Measurements from ENCODE around the gene SOCS2. TPM values are rescaled to one million over a fixed set of nuclear protein-coding genes. Genes with fewer than 3 reads are reported as not detected.

Gene SOCS2
- total RNA-seq, 1 donor from 2014 or later: 18.2 TPM

GRCh38 chr12:93573552-93574223 is 1.2 kb downstream of the SOCS2 start:
- DNase-seq (ENCODE audit: low read depth): no peak
- H3K4me3 ChIP-seq (ENCODE audit: low read depth, low read length): peak overlapping the region; percentile 83
- TF ChIP-seq, protein P1, sequence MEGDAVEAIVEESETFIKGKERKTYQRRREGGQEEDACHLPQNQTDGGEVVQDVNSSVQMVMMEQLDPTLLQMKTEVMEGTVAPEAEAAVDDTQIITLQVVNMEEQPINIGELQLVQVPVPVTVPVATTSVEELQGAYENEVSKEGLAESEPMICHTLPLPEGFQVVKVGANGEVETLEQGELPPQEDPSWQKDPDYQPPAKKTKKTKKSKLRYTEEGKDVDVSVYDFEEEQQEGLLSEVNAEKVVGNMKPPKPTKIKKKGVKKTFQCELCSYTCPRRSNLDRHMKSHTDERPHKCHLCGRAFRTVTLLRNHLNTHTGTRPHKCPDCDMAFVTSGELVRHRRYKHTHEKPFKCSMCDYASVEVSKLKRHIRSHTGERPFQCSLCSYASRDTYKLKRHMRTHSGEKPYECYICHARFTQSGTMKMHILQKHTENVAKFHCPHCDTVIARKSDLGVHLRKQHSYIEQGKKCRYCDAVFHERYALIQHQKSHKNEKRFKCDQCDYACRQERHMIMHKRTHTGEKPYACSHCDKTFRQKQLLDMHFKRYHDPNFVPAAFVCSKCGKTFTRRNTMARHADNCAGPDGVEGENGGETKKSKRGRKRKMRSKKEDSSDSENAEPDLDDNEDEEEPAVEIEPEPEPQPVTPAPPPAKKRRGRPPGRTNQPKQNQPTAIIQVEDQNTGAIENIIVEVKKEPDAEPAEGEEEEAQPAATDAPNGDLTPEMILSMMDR (conservative IDR thresholded peaks at IDR 0.05; ENCODE audit: low read depth, low read length): no peak

- no peak overlapping the region for H3K4me3 ChIP-seq (ENCODE audit: low read depth, low read length)
- DNase-seq (ENCODE audit: low read depth): no peak
- TF ChIP-seq, protein P1 (conservative IDR thresholded peaks at IDR 0.05; ENCODE audit: low read depth, low read length): no peak
These were observed 4.7 kb downstream of the SOCS2 start for GRCh38 chr12:93577222-93577621.

DNA sequence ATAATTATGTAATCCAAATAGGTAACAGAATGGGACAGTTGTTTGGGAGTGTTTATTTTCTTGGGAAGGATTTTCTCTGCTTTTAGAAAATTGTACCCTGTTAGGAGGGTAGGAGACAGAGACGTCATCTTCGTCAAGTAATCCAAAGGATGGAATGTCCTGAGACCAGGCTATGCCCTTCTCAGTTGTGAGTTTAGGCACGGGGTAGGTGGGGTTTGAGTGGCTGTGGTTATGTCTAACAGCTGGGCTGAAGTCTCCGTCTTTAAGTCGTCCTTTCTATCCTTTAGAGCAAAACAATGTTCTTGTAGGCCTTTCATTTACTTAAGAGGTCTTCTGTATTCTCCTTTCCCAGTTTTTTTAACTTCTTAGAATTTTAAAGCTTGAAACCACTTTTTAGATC is 5.7 kb downstream of the SOCS2 start:
- no peak for DNase-seq (ENCODE audit: low read depth)
- no peak overlapping the region for H3K4me3 ChIP-seq (ENCODE audit: low read depth, low read length)
- TF ChIP-seq, protein P1 (conservative IDR thresholded peaks at IDR 0.05; ENCODE audit: low read depth, low read length): no peak

DNA sequence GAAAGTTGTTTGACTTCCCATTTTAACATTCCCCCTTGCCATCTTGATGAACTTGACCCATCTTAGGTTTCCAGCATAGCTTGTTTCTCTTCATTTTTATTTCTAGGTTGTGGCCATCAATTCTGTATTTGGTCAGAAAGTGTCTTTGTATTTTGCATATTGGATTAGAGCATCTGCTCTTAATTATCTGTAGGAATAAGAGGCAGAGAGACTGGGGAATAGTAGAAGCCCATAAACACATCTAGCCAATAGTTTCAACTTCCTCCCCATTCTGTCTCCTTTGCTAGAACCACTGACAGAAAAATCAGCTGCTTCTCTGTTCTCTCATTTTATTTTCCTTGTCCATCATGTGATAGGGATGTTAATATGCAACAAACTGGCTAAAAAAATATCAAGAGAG is 8.2 kb downstream of the SOCS2 start:
- H3K4me3 ChIP-seq (ENCODE audit: low read depth, low read length): no peak overlapping the region
- TF ChIP-seq, protein P1 (conservative IDR thresholded peaks at IDR 0.05; ENCODE audit: low read depth, low read length): no peak
- no peak for DNase-seq (ENCODE audit: low read depth)

DNA sequence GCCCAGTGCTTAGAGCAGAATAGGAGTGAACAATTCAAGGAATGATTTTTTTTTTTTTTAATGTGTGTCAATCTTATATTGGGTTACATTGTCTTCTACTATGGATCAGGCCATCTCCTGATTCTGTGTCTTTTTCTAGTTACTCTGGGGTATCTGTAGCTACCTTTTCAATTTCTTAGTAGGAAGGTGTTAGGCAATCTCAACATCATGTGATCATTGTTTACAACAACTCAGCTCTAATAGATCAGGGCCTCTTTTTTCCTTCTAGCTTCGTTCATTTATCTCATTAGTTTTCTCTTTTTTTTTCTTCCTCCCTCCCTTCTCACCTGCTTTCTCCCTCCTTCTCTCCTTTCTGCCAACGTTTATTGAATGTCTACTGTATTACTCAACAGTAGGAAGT is 8.9 kb downstream of the SOCS2 start:
- DNase-seq (ENCODE audit: low read depth): no peak
- no peak overlapping the region for H3K4me3 ChIP-seq (ENCODE audit: low read depth, low read length)
- TF ChIP-seq, protein P1 (conservative IDR thresholded peaks at IDR 0.05; ENCODE audit: low read depth, low read length): no peak

DNA sequence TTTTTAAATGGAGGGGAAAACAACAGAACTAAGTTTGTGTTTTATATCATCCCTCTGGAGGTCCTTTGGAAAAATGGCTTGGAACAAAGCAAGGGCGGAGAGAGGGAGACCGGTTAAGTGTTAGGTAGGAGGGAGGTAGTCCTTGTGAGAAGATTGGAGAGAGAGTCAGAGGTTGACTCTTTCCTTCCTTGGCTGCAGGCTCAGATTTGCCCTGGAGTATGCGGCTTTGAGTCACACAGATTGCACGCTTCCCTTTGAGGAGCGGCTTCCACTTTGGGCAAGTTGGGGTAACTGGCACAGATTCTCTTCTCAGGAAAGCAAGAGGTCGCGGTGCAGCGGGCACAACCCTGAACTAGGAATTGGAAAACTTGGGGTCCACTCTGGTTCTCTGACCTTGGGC is 9.9 kb downstream of the SOCS2 start:
- TF ChIP-seq, protein P1 (conservative IDR thresholded peaks at IDR 0.05; ENCODE audit: low read depth, low read length): no peak
- H3K4me3 ChIP-seq (ENCODE audit: low read depth, low read length): no peak overlapping the region
- no peak for DNase-seq (ENCODE audit: low read depth)
